HCT116 (cell line): ENCODE results near the gene PKHD1.

Experiments
- ATF3 ChIP-seq: IDR thresholded peaks from 2 replicates; pipeline ENCODE4 v1.6.1; 2012
- CEBPB ChIP-seq: IDR thresholded peaks from 2 replicates; pipeline ENCODE4 v1.6.1; 2012; ENCODE audit warnings: low read depth
- EZH2 ChIP-seq: fragments of 200-600 bp; sonication (generic); IDR thresholded peaks from 2 replicates; pipeline ENCODE4 v1.6.1; 2017; ENCODE audit warnings: antibody characterized with exemption, mixed run types
- JUND ChIP-seq: IDR thresholded peaks from 2 replicates; pipeline ENCODE4 v1.6.1; 2012
- POLR2A ChIP-seq: IDR thresholded peaks from 2 replicates; pipeline ENCODE4 v1.7.0; 2011; ENCODE audit warnings: borderline replicate concordance; ENCODE audit not compliant: insufficient read depth, insufficient read length; ENCODE audit errors: extremely low read depth
- RAD21 ChIP-seq: IDR thresholded peaks from 2 replicates; pipeline ENCODE4 v1.6.1; 2012; ENCODE audit warnings: low read depth, mild to moderate bottlenecking
- YY1 ChIP-seq: IDR thresholded peaks from 2 replicates; pipeline ENCODE4 v1.6.1; 2011; ENCODE audit warnings: low read length, low read depth, moderate library complexity, mild to moderate bottlenecking; ENCODE audit not compliant: insufficient replicate concordance; ENCODE audit errors: extremely low read depth
- ZNF274 ChIP-seq: fragments of 200-500 bp; sonication (Bioruptor generic); IDR thresholded peaks from 2 replicates; pipeline ENCODE4 v1.6.1; 2014; ENCODE audit warnings: mild to moderate bottlenecking, low read depth, low read length, inconsistent platforms
- TF ChIP-seq, protein P1 (sequence below), 3 experiments: fragments of 200-600 bp in 1 of 3; sonication (generic) in 1 of 3; IDR thresholded peaks in 2 of 3; conservative IDR thresholded peaks in 1 of 3; 2 replicates each; pipeline ENCODE4 v1.5.1; 2012 to 2017; ENCODE audit warnings: low read depth in 2 of 3, low read length in 2 of 3, antibody characterized with exemption in 1 of 3, borderline replicate concordance in 1 of 3, control low read depth in 1 of 3, mild to moderate bottlenecking in 1 of 3, mixed read lengths in 1 of 3, mixed run types in 1 of 3, moderate library complexity in 1 of 3; ENCODE audit not compliant: insufficient read depth in 1 of 3

DNA sequence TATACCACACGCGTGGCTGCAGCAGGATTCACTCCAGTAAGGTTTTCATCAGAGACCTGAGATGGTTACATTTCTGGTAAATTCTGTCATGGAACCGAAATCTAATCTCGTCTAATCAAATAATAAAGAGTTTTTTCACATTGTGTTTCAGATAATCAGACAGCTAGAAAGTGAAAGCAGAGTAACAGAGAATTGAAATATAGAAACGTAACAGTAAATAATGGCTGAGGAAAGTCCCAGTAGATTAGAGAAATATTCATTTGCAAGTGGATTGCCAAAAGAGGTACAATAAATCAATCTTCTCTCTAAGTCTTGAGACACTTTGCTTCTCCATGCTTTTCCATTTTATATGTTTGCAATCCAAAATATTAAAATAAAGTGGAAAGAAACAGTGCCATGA is 42.4 kb downstream of the PKHD1 start:
- TF ChIP-seq, protein P1, sequence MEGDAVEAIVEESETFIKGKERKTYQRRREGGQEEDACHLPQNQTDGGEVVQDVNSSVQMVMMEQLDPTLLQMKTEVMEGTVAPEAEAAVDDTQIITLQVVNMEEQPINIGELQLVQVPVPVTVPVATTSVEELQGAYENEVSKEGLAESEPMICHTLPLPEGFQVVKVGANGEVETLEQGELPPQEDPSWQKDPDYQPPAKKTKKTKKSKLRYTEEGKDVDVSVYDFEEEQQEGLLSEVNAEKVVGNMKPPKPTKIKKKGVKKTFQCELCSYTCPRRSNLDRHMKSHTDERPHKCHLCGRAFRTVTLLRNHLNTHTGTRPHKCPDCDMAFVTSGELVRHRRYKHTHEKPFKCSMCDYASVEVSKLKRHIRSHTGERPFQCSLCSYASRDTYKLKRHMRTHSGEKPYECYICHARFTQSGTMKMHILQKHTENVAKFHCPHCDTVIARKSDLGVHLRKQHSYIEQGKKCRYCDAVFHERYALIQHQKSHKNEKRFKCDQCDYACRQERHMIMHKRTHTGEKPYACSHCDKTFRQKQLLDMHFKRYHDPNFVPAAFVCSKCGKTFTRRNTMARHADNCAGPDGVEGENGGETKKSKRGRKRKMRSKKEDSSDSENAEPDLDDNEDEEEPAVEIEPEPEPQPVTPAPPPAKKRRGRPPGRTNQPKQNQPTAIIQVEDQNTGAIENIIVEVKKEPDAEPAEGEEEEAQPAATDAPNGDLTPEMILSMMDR (IDR thresholded peaks at IDR 0.05 in 2 of 3, conservative IDR thresholded peaks at IDR 0.05 in 1 of 3; ENCODE audit: borderline replicate concordance in 1 of 3, insufficient read depth in 1 of 3, low read depth in 2 of 3, low read length in 2 of 3): no peak
- no peak for TF ChIP-seq POLR2A
- TF ChIP-seq RAD21: no peak
- no peak for TF ChIP-seq JUND
- TF ChIP-seq EZH2: no peak
- no peak for TF ChIP-seq ZNF274
- no peak for TF ChIP-seq YY1
- TF ChIP-seq CEBPB: no peak
- no peak for TF ChIP-seq ATF3
